Thoracic aorta (tissue), 2 donors: ENCODE measurements around the gene DDAH1. TPM values are rescaled to one million over a fixed set of nuclear protein-coding genes. Genes with fewer than 3 reads are reported as not detected.

ENCODE experiments used
- ATAC-seq: fragments of 150-250 bp; one replicate; pipeline ENCODE4 v1.8.0; 2017; ENCODE audit warnings: low read depth; ENCODE audit not compliant: insufficient number of reproducible peaks, low FRiP score
- DNase-seq: peaks from one replicate; pipeline ENCODE4 v3.0.0-alpha.2; 2020; ENCODE audit warnings: low spot score
- H3K27ac ChIP-seq, 2 donors: fragments of 200-600 bp; sonication (generic); 1 replicate in 1 of 2; 2 replicates in 1 of 2; pipeline ENCODE4 v1.5.1; 2016; ENCODE audit warnings: mild to moderate bottlenecking in 2 of 2, moderate library complexity in 2 of 2
- H3K27me3 ChIP-seq: fragments of 200-600 bp; sonication (generic); replicated peaks from 2 replicates; pipeline ENCODE4 v1.6.0; 2016; ENCODE audit warnings: mild to moderate bottlenecking; ENCODE audit not compliant: insufficient read depth
- H3K36me3 ChIP-seq: fragments of 200-600 bp; sonication (generic); one replicate; pipeline ENCODE4 v1.5.1; 2016
- H3K4me1 ChIP-seq, 2 donors: fragments of 200-600 bp; sonication (generic); 1 replicate in 1 of 2; 2 replicates in 1 of 2; pipeline versions ENCODE4 v1.5.1 to v1.6.0; 2016; ENCODE audit warnings: low read depth in 2 of 2, mild to moderate bottlenecking in 1 of 2; ENCODE audit not compliant: control insufficient read depth in 1 of 2
- H3K4me3 ChIP-seq: fragments of 200-600 bp; sonication (generic); 2 replicates; pipeline ENCODE4 v1.5.1; 2016; ENCODE audit warnings: mild to moderate bottlenecking
- H3K9me3 ChIP-seq: fragments of 200-600 bp; sonication (generic); 2 replicates; pipeline ENCODE4 v1.5.1; 2016
- total RNA-seq, 2 donors: library from RNA; depleted of rRNA; stranded (reverse); fragments of >200 nt; gene quantifications; one replicate each; pipeline versions ENCODE4 v1.1.0 to v1.2.3, GENCODE V29; 2016
- TF ChIP-seq, protein P1 (sequence below): fragments of 200-600 bp; sonication (generic); IDR thresholded peaks from one replicate; pipeline ENCODE4 v1.5.1; 2019; ENCODE audit warnings: antibody characterized with exemption

DDAH1 gene
- total RNA-seq, 2 donors from 2014 or later, result 30.5 to 55.4 TPM

DNA sequence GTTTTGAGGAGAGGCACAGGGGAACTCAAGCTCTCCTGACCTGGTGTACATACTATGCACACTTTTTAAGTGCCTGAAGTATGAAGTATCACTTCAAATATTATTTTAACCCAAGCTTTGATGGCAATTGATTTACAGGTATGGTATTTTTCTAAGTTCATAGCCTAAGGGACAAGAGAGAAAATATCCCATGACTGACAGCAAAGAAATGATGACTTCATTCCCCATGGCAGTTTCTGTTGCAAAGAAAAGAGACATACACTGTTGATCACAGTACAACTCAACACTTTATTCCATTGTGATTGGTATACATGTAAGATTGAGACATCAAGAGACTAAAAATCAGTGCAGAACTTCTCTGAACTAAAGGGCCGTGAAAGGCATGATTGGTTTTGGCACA, 146.7 kb downstream of the DDAH1 start:
- H3K9me3 ChIP-seq, result no peaks in the 10 kb centered on the region
- H3K27me3 ChIP-seq, result no peaks in the 10 kb centered on the region
- no peaks in the 10 kb centered on the region for H3K36me3 ChIP-seq
- no peak overlapping the region for H3K27ac ChIP-seq
- DNase-seq (no peak), ATAC-seq (no peak)
- TF ChIP-seq, protein P1, sequence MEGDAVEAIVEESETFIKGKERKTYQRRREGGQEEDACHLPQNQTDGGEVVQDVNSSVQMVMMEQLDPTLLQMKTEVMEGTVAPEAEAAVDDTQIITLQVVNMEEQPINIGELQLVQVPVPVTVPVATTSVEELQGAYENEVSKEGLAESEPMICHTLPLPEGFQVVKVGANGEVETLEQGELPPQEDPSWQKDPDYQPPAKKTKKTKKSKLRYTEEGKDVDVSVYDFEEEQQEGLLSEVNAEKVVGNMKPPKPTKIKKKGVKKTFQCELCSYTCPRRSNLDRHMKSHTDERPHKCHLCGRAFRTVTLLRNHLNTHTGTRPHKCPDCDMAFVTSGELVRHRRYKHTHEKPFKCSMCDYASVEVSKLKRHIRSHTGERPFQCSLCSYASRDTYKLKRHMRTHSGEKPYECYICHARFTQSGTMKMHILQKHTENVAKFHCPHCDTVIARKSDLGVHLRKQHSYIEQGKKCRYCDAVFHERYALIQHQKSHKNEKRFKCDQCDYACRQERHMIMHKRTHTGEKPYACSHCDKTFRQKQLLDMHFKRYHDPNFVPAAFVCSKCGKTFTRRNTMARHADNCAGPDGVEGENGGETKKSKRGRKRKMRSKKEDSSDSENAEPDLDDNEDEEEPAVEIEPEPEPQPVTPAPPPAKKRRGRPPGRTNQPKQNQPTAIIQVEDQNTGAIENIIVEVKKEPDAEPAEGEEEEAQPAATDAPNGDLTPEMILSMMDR, result no peak
- peaks cover 27 to 28% of the 10 kb centered on the region in 2 donors for H3K4me1 ChIP-seq
- H3K4me3 ChIP-seq, result no peak overlapping the region

DNA sequence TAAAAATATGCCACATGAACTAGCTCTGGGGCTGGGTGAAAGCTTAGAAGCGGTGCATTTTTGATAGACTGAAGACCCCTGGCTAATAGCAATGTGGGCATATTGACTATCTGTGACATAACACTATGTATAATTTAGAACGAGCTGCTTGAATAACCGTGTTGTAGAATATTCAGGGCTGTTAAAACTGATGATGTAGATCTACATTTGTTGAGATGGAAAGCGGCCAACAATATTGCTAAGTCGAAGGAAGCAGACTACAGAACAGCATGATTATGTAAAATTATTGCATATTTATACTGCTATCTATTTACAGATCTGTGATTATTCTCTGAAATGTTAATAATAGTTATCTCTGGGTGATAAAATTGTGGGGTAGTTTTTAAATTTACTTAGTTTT, 147.4 kb downstream of the DDAH1 start:
- Histone ChIP-seq H3K4me3 (no peak overlapping the region), H3K36me3 (no peaks in the 10 kb centered on the region), H3K9me3 (no peaks in the 10 kb centered on the region), H3K27ac (no peak overlapping the region), H3K27me3 (no peaks in the 10 kb centered on the region), H3K4me1 (peaks cover 27 to 28% of the 10 kb centered on the region in 2 donors)
- DNase-seq (no peak), ATAC-seq (no peak)
- TF ChIP-seq, protein P1, result no peak

DNA sequence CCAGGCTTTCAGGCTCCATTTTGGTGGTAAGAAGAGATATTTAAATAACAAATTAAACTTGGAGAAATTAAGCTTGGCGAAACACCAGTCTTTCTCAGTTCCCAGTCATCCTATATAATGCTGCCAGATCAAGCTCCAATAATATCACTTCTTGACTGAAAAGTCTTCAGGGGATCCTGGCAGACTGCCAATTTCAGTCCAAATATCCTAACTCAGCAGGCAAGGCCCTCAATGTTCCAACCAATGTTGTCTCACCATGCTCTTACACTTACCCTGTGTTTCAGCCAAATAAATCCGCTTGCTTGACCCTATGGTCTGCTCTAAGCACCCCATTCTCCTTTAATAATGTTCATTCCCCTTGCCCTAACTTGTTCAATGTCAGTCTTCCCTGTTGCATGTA, 148.6 kb downstream of the DDAH1 start:
- peak overlapping the region in 1 of 2 donors; percentile 90 for H3K27ac ChIP-seq
- no peaks in the 10 kb centered on the region for H3K27me3 ChIP-seq
- no peaks in the 10 kb centered on the region for H3K36me3 ChIP-seq
- no peak for ATAC-seq
- TF ChIP-seq, protein P1, result no peak
- no peak overlapping the region for H3K4me3 ChIP-seq
- no peaks in the 10 kb centered on the region for H3K9me3 ChIP-seq
- DNase-seq, result no peak
- peaks cover 27 to 28% of the 10 kb centered on the region in 2 donors for H3K4me1 ChIP-seq

DNA sequence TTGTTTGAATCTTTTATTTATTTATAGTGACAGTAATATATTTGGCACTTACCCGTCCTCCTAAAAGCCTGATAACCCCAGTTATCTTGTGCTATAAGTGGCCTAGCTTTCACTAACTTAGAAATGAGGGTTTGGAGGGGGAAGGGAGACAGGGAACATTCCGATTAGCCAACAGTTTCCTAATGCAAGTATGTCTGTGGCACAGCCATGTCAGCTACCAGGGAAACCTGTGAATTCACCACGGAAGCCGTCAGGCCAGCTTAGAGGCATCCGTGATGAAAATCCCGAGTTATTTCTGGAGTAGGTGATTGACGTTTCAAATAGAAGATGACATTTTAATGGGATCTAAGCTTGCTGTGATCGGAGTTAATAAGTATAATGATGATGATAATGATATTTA, 149.2 kb downstream of the DDAH1 start:
- no peak overlapping the region for H3K4me3 ChIP-seq
- no peaks in the 10 kb centered on the region for H3K27me3 ChIP-seq
- DNase-seq, result no peak
- H3K27ac ChIP-seq, result peak overlapping the region in 1 of 2 donors; percentile 90
- peaks cover 27 to 28% of the 10 kb centered on the region in 2 donors for H3K4me1 ChIP-seq
- no peak for ATAC-seq
- TF ChIP-seq, protein P1, result no peak
- H3K9me3 ChIP-seq, result no peaks in the 10 kb centered on the region
- no peaks in the 10 kb centered on the region for H3K36me3 ChIP-seq

DNA sequence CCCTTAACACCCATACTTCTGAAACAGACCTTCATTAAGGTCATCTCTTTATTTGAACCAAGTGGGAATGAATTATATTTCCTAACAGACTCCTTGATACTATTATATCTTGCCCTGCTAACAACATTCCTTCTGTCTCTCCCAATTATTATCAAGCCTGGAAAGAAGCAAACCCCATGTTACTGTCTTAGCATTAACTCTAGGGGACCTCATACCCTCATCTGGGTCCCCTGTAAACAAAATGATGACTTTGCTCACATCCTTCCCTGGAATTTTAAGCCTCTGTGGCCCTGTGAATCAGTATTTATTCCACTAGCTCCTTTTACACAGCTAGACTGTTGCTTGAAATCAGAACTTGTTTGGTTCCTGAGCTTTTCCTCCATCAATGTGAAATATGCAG, 150.2 kb downstream of the DDAH1 start:
- Histone ChIP-seq H3K27me3 (no peaks in the 10 kb centered on the region), H3K4me3 (no peak overlapping the region), H3K36me3 (no peaks in the 10 kb centered on the region), H3K27ac (peak overlapping the region; percentile 90 to 91), H3K4me1 (peaks cover 23 to 27% of the 10 kb centered on the region in 2 donors), H3K9me3 (no peaks in the 10 kb centered on the region)
- ATAC-seq, result no peak
- TF ChIP-seq, protein P1, result no peak
- no peak for DNase-seq
